Parietal lobe (tissue), 1 donor: ENCODE measurements around the gene OR51A2. TPM values are rescaled to one million over a fixed set of nuclear protein-coding genes. Genes with fewer than 3 reads are reported as not detected.

Experiments
- total RNA-seq: library from RNA; depleted of rRNA; stranded (reverse); fragments of >200 nt; gene quantifications from one replicate; pipeline ENCODE4 v1.2.3, GENCODE V29; 2014

The OR51A2 gene
- total RNA-seq = not detected

GRCh38 chr11:4955613-4956012 lies at the start of gene OR51A2:
Gene OR51A2 (minus strand): TSS chr11:4955713. CDS start chr11:4955713, 0 bp downstream.

GRCh38 chr11:4994551-4994950 lies 39.0 kb upstream of the OR51A2 start, which contains the start of gene OR51L1:
Gene OR51L1 (plus strand): TSS chr11:4994851. CDS start chr11:4998983, 4,132 bp downstream.

GRCh38 chr11:4947505-4947904 lies 8.0 kb downstream of the OR51A2 start, which contains the start of gene OR51A4:
Gene OR51A4 (minus strand): TSS chr11:4947605. CDS start chr11:4947100, 505 bp downstream.

GRCh38 chr11:4924239-4924638 lies 31.3 kb downstream of the OR51A2 start, which contains the start of gene OR51G1:
Gene OR51G1 (minus strand): TSS chr11:4924339. CDS start chr11:4924339, 0 bp downstream.

GRCh38 chr11:4919250-4919649 lies 36.3 kb downstream of the OR51A2 start, which contains the start of gene OR51G2:
Gene OR51G2 (minus strand): TSS chr11:4919350. CDS start chr11:4915663, 3,687 bp downstream.

Other genes with a start within 250 kb of the OR51A2 start
- gene OR51F1, start 185.8 kb downstream of the OR51A2 start, total RNA-seq = not detected
- gene OR52R1, start 151.3 kb downstream of the OR51A2 start, total RNA-seq = not detected
- not detected for gene OR51F2, start 134.4 kb downstream of the OR51A2 start, total RNA-seq
- not detected for gene OR51S1, start 106.5 kb downstream of the OR51A2 start, total RNA-seq
- not detected for gene OR51T1, start 73.8 kb downstream of the OR51A2 start, total RNA-seq
- gene OR51A7, start 51.9 kb downstream of the OR51A2 start, total RNA-seq = not detected
- not detected for gene OR51G2, start 36.4 kb downstream of the OR51A2 start, total RNA-seq
- gene OR51G1, start 31.4 kb downstream of the OR51A2 start, total RNA-seq = not detected
- gene OR51A4, start 8.1 kb downstream of the OR51A2 start, total RNA-seq = not detected
- gene OR51L1, start 39.1 kb upstream of the OR51A2 start, total RNA-seq = not detected
- gene OR52J3, start 90.8 kb upstream of the OR51A2 start, total RNA-seq = not detected
- not detected for gene OR52E2, start 103.9 kb upstream of the OR51A2 start, total RNA-seq
- not detected for gene OR52E1, start 113.9 kb upstream of the OR51A2 start, total RNA-seq
- not detected for gene OR52A5, start 182.6 kb upstream of the OR51A2 start, total RNA-seq
- gene OR52A1, start 199.0 kb upstream of the OR51A2 start, total RNA-seq = not detected
- gene OR51V1, start 245.0 kb upstream of the OR51A2 start, total RNA-seq = not detected